Mesodermal cell (in vitro differentiated cells): ENCODE measurements around the gene RAB22A.
"Not testable (repeated sequence)": the region's sequence is repeated elsewhere in the genome, so short reads cannot be mapped to it uniquely, and the experiment has no call there.

Source experiments
- H3K27ac ChIP-seq: 2 replicates; pipeline ENCODE4 v1.7.0; 2013; ENCODE audit warnings: mild to moderate bottlenecking, low read depth, low read length, moderate library complexity; ENCODE audit not compliant: severe bottlenecking
- H3K36me3 ChIP-seq: 2 replicates; pipeline ENCODE4 v1.7.1; 2013; ENCODE audit warnings: mild to moderate bottlenecking, low read length, moderate library complexity; ENCODE audit not compliant: control insufficient read depth, insufficient read depth
- H3K4me1 ChIP-seq: one replicate; pipeline ENCODE4 v1.7.1; 2013; ENCODE audit warnings: mild to moderate bottlenecking, low read length; ENCODE audit not compliant: insufficient read depth, control insufficient read depth, poor library complexity, severe bottlenecking
- H3K4me3 ChIP-seq: 2 replicates; pipeline ENCODE4 v1.7.0; 2013; ENCODE audit warnings: low read length, control low read depth, mild to moderate bottlenecking; ENCODE audit not compliant: insufficient read depth, poor library complexity, severe bottlenecking; ENCODE audit errors: extremely low read depth
- H3K9me3 ChIP-seq: 2 replicates; pipeline ENCODE4 v1.7.1; 2013; ENCODE audit warnings: mild to moderate bottlenecking, low read length, moderate library complexity; ENCODE audit not compliant: control insufficient read depth
- WGBS, 2 experiments: methylation state at CpG; one replicate each; pipeline ENCODE4 v1.1.5; 2013; ENCODE audit warnings: missing lambda C conversion rate in 2 of 2; ENCODE audit not compliant: insufficient coverage in 2 of 2; 5-methylcytosine and 5-hydroxymethylcytosine counted together

RAB22A gene

DNA sequence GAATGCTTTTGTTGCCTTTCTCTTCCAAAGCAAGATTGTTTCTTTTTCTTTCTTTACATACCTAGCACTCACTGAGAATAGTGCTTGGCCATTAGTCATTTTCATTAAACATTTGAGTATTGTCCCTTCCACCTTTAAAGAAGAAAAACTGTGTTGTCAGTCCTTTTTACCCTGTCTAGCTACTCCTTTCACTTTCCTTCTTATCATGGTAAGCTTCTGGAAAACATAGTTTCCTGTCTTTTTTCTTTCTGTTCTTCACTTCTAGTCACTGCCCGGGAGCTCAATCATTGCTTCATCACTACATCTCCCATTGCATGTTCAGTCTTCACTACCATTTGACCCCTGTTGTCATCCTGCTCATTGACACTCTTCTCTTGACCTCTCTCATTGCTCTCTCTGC lies 91.6 kb downstream of the RAB22A start:
- Histone ChIP-seq H3K36me3 (peaks cover 17% of the 10 kb centered on the region), H3K27ac (no peak overlapping the region), H3K9me3 (no peaks in the 10 kb centered on the region), H3K4me3 (no peak overlapping the region), H3K4me1 (no peaks in the 10 kb centered on the region)
- 90 to 94% methylated on average over 1 of the region's 1 CpG for WGBS, 2 experiments

GRCh38 chr20:58402305-58402704 lies 92.8 kb downstream of the RAB22A start:
- peaks cover 9% of the 10 kb centered on the region for H3K36me3 ChIP-seq
- H3K4me3 ChIP-seq = no peak overlapping the region
- H3K9me3 ChIP-seq = no peaks in the 10 kb centered on the region
- WGBS, 2 experiments = 90 to 100% methylated on average over 2 to 4 of the region's 5 CpGs
- no peak overlapping the region for H3K27ac ChIP-seq
- H3K4me1 ChIP-seq = no peaks in the 10 kb centered on the region

GRCh38 chr20:58402827-58403226 lies 93.3 kb downstream of the RAB22A start:
- 94 to 100% methylated on average over 4 of the region's 5 CpGs for WGBS, 2 experiments
- Histone ChIP-seq H3K9me3 (no peaks in the 10 kb centered on the region), H3K4me1 (peaks cover under 1% of the 10 kb centered on the region), H3K4me3 (no peak overlapping the region), H3K27ac (no peak overlapping the region), H3K36me3 (peaks cover 6% of the 10 kb centered on the region)

DNA sequence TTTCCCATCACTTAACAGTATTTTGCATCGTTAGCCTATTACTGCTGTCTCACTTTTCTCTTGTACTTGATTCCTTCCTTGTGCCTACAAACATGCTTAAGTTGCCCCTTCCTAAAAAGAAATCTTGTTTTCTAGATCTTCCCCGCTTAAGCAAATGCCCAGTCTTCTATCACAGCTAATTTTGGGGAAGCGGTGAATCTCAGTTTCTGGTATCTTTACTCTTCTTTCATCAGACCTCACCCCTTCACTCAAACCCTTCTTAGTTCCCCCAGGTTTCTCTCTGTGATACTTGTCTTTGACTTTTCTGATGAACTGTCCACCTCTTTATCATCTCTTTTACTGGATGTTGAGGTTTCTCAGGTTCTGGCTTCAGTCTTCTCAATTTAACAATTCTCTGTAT lies 93.8 kb downstream of the RAB22A start:
- no peak overlapping the region for H3K27ac ChIP-seq
- WGBS, 2 experiments = 86 to 100% methylated on average over 3 of the region's 3 CpGs
- H3K9me3 ChIP-seq = no peaks in the 10 kb centered on the region
- peaks cover 6% of the 10 kb centered on the region for H3K36me3 ChIP-seq
- H3K4me3 ChIP-seq = no peak overlapping the region
- H3K4me1 ChIP-seq = peaks cover 5% of the 10 kb centered on the region

DNA sequence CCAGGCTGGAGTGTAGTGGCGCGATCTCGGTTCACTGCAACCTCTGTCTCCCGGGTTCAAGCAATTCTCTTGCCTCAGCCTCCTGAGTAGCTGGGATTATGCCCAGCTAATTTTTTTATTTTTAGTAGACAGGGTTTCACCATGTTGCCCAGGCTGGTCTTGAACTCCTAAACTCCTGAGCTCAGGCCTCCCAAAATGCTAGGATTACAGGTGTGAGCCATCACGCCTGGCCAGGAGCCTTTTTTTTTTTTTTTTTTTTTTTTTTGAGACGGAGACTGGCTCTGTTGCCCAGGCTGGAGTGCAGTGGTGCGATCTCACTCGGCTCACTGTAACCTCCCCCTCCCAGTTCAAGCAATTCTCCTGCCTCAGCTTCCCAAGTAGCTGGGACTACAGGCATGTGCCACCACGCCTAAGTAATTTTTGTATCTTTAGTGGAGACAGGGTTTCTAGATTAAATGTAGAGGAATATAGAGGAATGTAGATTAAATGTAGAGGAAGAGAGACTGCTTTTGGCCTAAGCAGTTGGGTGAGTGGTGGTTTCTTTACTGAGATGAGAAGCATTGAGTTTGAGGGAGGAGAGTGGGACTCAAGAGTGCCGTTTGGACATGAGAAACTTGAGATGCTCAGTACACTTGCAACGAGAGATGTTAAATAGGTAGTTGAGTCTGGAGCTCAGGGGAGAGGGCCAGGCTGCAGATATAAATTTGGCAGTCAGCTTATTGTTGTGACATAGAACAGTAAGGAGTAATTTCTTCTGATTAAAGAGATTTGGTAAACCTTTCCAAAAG lies 96.2 kb downstream of the RAB22A start:
- WGBS, 2 experiments = 82% methylated on average over 3 to 4 of the region's 11 CpGs
- peaks cover 8% of the 10 kb centered on the region for H3K4me1 ChIP-seq
- H3K36me3 ChIP-seq = peaks cover 5% of the 10 kb centered on the region
- H3K9me3 ChIP-seq = no peaks in the 10 kb centered on the region
- H3K27ac ChIP-seq = no peak overlapping the region
- H3K4me3 ChIP-seq = no peak overlapping the region

- H3K4me3 ChIP-seq = no peak overlapping the region
- 80 to 83% methylated on average over 1 of the region's 4 CpGs for WGBS, 2 experiments
- H3K36me3 ChIP-seq = peaks cover 11% of the 10 kb centered on the region
- H3K9me3 ChIP-seq = no peaks in the 10 kb centered on the region
- H3K27ac ChIP-seq = no peak overlapping the region
- H3K4me1 ChIP-seq = peaks cover 8% of the 10 kb centered on the region
Measured at GRCh38 chr20:58406422-58407001, 97.0 kb downstream of the RAB22A start.

GRCh38 chr20:58407201-58407873 lies 97.8 kb downstream of the RAB22A start:
- H3K27ac ChIP-seq = no peak overlapping the region
- WGBS, 2 experiments = no CpG with 5 or more reads among the region's 4 CpGs
- H3K36me3 ChIP-seq = peaks cover 11% of the 10 kb centered on the region
- peaks cover 8% of the 10 kb centered on the region for H3K4me1 ChIP-seq
- H3K4me3 ChIP-seq = no peak overlapping the region
- H3K9me3 ChIP-seq = no peaks in the 10 kb centered on the region

- no peaks in the 10 kb centered on the region for H3K9me3 ChIP-seq
- no peak overlapping the region for H3K27ac ChIP-seq
- peaks cover 8% of the 10 kb centered on the region for H3K4me1 ChIP-seq
- no peak overlapping the region for H3K4me3 ChIP-seq
- no CpG with 5 or more reads among the region's 2 CpGs for WGBS, 2 experiments
- H3K36me3 ChIP-seq = peaks cover 11% of the 10 kb centered on the region
Measured at GRCh38 chr20:58407966-58408557, 98.5 kb downstream of the RAB22A start.

DNA sequence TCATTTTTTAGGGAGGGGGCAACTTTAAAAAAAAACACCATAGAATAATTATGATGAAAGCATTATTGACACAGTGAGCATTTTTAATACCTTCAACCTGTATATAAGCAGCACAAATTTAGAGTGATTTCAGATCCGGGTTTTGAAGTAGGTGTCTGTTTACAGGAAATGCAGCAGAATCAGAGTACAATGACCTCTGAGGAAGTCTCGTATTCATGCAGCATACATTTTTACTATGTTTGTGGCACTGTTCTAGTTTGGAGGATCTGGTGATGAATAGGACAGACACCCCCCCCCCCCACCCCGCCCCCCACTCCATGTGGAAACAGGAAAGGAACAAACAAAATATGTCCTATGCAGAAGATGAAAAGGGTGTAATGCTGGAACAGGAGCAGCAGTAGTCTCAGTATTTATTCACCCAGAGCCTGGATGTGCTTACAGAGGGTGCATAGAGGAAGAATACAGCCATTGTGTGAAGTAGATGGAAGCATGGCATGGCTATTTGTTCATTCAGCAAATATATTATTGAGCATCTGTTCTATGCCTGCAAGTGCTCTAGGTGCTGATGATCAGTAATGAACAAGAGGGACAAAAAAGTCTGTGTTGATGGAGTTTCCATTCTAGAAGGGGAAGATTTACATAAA lies 99.2 kb downstream of the RAB22A start:
- no peak overlapping the region for H3K27ac ChIP-seq
- peaks cover 11% of the 10 kb centered on the region for H3K36me3 ChIP-seq
- H3K4me1 ChIP-seq = peaks cover 8% of the 10 kb centered on the region
- no CpG with 5 or more reads among the region's 3 CpGs for WGBS, 2 experiments
- H3K4me3 ChIP-seq = no peak overlapping the region
- H3K9me3 ChIP-seq = no peaks in the 10 kb centered on the region

DNA sequence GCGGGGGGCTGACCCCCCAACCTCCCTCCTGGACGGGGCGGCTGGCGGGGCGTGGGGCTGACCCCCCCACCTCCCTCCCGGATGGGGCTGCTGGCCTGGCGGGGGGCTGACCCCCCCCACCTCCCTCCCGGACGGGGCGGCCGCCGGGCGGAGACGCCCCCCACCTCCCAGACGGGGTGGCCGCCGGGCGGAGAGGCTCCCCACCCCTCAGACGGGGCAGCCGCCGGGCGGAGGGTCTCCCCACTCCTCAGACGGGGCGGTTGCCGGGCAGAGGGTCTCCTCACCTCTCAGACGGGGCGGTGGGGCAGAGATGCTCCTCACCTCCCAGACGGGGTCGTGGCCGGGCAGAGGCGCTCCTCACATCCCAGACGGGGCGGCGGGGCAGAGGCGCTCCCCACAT lies 104.7 kb downstream of the RAB22A start:
- H3K36me3 ChIP-seq = peaks cover 36% of the 10 kb centered on the region
- not testable (repeated sequence) for H3K4me1 ChIP-seq, H3K27ac ChIP-seq, H3K4me3 ChIP-seq, H3K9me3 ChIP-seq
- WGBS, 2 experiments = no CpG with 5 or more reads among the region's 35 CpGs
